Body of pancreas (tissue), 4 donors: ENCODE data around the gene SUGCT.

ENCODE experiments used
- CTCF ChIP-seq, 7 experiments: fragments of 450-650 bp in 4 of 7; fragments of 200-600 bp in 3 of 7; sonication (generic) in 3 of 7; IDR thresholded peaks; one replicate each; pipeline ENCODE4 v1.5.1; 2016 to 2019; ENCODE audit warnings: antibody characterized with exemption in 7 of 7
- POLR2A ChIP-seq, 3 donors: fragments of 450-650 bp; IDR thresholded peaks; one replicate each; pipeline ENCODE4 v1.6.1; 2016; ENCODE audit warnings: antibody characterized with exemption in 3 of 3, mild to moderate bottlenecking in 2 of 3

GRCh38 chr7:40579401-40579800, 444.6 kb downstream of the SUGCT start:
- TF ChIP-seq CTCF (IDR thresholded peaks at IDR 0.05): no peak
- no peak for TF ChIP-seq POLR2A (IDR thresholded peaks at IDR 0.05)
